Measurements from ENCODE around the gene GCGR.

GCGR gene
- 0.04 to 0.05 reads per million in 2 donors for total RNA-seq

GRCh38 chr17:81803728-81804558, at the start of gene GCGR:
GCGR (plus strand) TSS chr17:81804150; CDS start chr17:81809019, 4,869 bp downstream.
- no peak for DNase-seq

GRCh38 chr17:81792675-81793615, 11.0 kb upstream of the GCGR start:
- DNase-seq = no peak

- no peak for DNase-seq
Measured at GRCh38 chr17:81794074-81794476, 9.9 kb upstream of the GCGR start.

- no peak for DNase-seq
Measured at GRCh38 chr17:81794509-81794908, 9.4 kb upstream of the GCGR start.

- no peak for DNase-seq
Measured at GRCh38 chr17:81801327-81801726, 2.6 kb upstream of the GCGR start.

- no peak for DNase-seq
Measured at GRCh38 chr17:81802048-81802758, 1.7 kb upstream of the GCGR start.

GRCh38 chr17:81802856-81803643, 900 bp upstream of the GCGR start:
- no peak for DNase-seq

- no peak for DNase-seq
Measured at GRCh38 chr17:81804559-81805399, 829 bp downstream of the GCGR start.

GRCh38 chr17:81805707-81806460, 1.9 kb downstream of the GCGR start:
- DNase-seq = no peak

GRCh38 chr17:81806461-81807209, 2.7 kb downstream of the GCGR start:
- DNase-seq = no peak

- DNase-seq = no peak
Measured at GRCh38 chr17:81807210-81807719, 3.3 kb downstream of the GCGR start.

- DNase-seq = no peak
Measured at GRCh38 chr17:81807839-81808238, 3.9 kb downstream of the GCGR start.

- no peak for DNase-seq
Measured at GRCh38 chr17:81808778-81809555, 5.0 kb downstream of the GCGR start.

- no peak for DNase-seq
Measured at GRCh38 chr17:81809556-81809998, 5.6 kb downstream of the GCGR start.

GRCh38 chr17:81810476-81810875, 6.5 kb downstream of the GCGR start:
- no peak for DNase-seq

- no peak for DNase-seq
Measured at GRCh38 chr17:81810892-81811704, 7.1 kb downstream of the GCGR start.
